ENCODE data around the gene UXS1.

Gene UXS1

GRCh38 chr2:106113361-106113966 lies 80.6 kb downstream of the UXS1 start:
- TF ChIP-seq CTCF (conservative IDR thresholded peaks at IDR 0.05) (no peak), ZFX (IDR thresholded peaks at IDR 0.05) (no peak)
- H3K27ac ChIP-seq: no peak overlapping the region

DNA sequence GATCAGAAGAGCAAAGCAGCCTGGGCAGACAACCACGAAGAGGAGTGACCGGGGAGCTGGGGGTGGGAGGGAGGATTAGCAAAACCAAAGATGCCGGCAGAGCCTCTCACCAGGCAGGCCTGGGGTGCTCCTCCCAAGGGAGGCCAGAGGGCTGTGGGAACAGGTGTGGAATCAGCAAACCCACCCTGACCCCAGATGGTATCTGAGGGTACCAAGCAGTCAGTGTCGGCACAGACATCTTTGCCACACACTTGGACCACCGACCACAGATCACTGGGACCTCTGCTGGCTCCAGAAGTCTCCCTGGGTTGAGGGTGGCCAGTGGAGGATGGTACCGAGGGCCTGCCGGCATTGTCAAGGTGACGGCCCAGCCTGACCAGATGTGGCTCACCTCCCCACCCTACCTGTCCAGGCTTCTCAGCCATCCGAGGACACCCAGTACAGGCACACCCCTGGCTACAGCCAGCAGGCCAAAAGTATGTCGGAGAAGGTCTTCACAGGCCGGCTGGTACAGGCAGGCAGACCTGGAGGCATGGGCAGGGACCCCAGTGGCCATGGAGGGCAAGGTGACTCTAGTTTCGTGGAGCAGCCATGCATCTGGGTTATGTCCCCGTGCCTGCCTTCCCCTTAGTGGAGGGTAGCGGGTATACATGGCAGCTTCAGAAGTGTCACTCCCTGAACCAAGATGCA lies 82.1 kb downstream of the UXS1 start:
- no peak overlapping the region for H3K27ac ChIP-seq

GRCh38 chr2:106109675-106110424 lies 84.3 kb downstream of the UXS1 start:
- H3K27ac ChIP-seq: no peak overlapping the region
- TF ChIP-seq CTCF (conservative IDR thresholded peaks at IDR 0.05): no peak
- no peak for TF ChIP-seq ZFX (IDR thresholded peaks at IDR 0.05)

More for the DNA sequence above, 82.1 kb downstream of the UXS1 start:
- no peak for TF ChIP-seq ZFX (IDR thresholded peaks at IDR 0.05)
- TF ChIP-seq CTCF (conservative IDR thresholded peaks at IDR 0.05): no peak

DNA sequence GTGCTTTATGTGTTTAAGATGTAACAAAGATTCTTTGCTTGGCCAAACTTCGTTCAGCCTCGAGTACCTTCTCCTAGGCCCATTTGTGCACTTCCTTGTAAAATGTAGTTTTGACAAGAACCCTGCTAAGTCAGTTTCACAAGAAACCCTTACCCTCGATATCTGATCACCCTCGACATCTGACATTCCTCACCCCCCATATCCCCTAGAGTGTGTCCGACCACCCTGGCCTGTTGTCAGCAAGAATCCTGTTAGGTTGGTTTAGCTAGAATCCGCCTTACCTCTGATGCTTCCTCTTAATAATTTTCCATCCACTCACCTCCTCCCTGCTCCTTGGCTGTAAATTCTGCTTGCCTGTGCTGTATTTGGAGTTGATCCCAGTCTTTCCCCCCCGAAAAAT lies 85.3 kb downstream of the UXS1 start:
- no peak for TF ChIP-seq CTCF (conservative IDR thresholded peaks at IDR 0.05)
- no peak for TF ChIP-seq ZFX (IDR thresholded peaks at IDR 0.05)
- H3K27ac ChIP-seq: no peak overlapping the region

DNA sequence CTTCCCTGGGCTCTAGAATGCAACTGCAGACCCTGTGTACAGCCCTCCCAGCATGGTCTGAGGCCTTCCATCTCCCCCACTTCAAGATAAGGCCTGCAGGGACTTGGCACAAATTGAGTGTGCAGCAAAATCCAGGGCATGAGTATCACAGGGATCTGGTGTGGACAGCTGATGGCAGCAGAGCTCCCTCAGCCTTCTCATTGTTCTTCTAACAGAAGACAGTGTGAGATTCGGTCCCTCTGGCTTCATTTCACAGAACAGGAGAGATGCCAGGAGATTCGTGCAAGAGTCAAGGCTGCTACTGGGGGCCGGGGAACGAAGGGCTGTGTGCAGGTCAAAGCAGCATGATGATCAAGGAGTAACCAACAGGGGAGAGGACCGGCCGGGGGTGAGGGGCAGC lies 85.8 kb downstream of the UXS1 start:
- H3K27ac ChIP-seq: no peak overlapping the region
- TF ChIP-seq CTCF (conservative IDR thresholded peaks at IDR 0.05) (no peak), ZFX (IDR thresholded peaks at IDR 0.05) (no peak)

GRCh38 chr2:106107509-106108131 lies 86.5 kb downstream of the UXS1 start:
- H3K27ac ChIP-seq: no peak overlapping the region
- TF ChIP-seq CTCF (conservative IDR thresholded peaks at IDR 0.05): no peak
- no peak for TF ChIP-seq ZFX (IDR thresholded peaks at IDR 0.05)

All from C4-2B (cell line).